ENCODE data around the gene ZMYND15.
"Not testable (repeated sequence)": the region's sequence is repeated elsewhere in the genome, so short reads cannot be mapped to it uniquely, and the experiment has no call there.

ZMYND15 gene, protein sequence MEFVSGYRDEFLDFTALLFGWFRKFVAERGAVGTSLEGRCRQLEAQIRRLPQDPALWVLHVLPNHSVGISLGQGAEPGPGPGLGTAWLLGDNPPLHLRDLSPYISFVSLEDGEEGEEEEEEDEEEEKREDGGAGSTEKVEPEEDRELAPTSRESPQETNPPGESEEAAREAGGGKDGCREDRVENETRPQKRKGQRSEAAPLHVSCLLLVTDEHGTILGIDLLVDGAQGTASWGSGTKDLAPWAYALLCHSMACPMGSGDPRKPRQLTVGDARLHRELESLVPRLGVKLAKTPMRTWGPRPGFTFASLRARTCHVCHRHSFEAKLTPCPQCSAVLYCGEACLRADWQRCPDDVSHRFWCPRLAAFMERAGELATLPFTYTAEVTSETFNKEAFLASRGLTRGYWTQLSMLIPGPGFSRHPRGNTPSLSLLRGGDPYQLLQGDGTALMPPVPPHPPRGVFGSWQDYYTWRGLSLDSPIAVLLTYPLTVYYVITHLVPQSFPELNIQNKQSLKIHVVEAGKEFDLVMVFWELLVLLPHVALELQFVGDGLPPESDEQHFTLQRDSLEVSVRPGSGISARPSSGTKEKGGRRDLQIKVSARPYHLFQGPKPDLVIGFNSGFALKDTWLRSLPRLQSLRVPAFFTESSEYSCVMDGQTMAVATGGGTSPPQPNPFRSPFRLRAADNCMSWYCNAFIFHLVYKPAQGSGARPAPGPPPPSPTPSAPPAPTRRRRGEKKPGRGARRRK

DNA sequence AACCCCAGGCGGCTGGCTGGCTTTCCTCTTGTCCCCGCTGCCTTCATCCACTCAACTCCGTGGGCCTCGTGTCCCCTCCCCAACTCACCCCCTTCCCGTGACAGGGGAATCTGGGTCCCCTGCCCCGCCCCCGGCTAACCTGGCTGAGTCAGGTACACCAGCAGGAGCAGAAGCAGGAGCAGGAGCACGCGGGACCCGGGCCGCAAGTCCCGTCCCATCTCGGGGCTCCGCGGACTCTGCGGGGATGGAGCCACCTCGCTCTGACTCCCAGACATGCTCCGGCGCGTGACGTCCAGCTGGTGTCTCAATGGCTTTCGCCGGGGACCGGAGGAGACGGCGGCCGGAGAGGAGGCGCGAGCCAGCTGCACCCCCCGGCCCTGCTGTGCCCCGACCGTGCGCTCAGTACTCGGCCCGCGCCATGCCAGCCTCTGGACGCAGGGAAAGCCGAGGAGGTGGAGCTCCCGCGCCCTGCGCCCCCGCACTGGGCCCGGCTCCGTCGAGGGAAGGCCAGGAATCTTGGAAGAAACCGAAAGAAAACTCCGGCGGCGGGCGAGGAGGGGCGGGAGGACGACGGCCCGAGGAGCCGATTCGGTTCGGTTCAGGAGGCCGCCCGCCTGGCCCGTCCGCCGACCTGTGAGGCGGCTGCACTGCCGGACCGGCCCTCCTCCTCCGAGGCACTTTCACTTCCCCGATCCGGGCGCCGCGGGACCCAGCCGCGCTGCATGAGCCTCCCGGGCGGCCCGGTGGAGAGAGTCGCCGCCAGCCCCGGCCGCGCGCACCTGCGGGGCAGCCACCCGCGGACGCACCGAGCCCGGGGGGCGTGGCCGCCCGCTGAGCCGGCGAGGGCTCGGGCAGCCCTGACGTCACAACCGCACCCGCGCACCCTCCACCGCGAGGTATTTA is at the start of gene ZMYND15, which contains the start of gene CXCL16:
Gene ZMYND15 (plus strand): TSS at position 712 of the 903 bp plus-strand sequence. CDS start 716 bp downstream, outside the sequence.
Gene CXCL16 (minus strand): TSS at position 807 of the 903 bp plus-strand sequence. CDS start 589 bp downstream, at position 218.
- no peak for DNase-seq

GRCh38 chr17:4689872-4690271 is 49.8 kb upstream of the ZMYND15 start:
- DNase-seq = not testable (repeated sequence)

GRCh38 chr17:4690745-4691144 is 48.9 kb upstream of the ZMYND15 start:
- no peak for DNase-seq

DNA sequence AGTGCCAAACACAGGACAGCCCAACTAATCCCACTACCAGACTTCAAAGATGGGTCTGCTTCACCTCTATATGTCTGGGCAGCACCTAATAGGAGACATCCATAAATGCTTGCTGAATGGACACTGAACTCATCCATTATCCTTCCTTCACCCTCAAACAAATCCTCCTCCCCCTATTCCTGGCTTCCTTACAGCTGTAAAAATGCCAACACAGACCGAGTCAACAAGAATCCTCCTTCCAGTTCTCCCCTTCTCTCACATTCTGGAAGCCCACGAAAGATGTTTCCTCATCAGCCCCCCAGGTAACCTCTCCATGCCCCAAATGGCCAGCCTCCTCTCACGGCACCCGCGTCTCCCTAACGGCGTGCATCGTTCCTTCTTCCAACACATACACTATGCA is 47.9 kb upstream of the ZMYND15 start:
- DNase-seq = no peak

DNA sequence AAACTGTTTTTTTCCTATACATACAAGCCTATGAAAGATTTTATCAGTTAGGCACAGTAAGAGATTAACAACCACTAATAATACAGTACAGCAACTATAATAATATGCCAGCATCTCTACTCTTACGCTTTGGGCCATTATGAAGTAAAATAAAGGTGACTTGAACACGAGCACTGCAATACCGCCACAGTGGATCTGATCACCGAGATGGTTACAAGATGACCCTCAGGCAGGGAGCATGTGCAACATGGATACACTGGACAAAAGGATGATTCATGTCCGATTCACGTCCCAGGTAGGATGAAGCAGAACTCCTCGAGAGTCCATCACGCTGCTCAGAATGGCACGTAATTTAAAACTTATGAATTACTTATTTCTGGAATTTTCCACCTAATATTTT is 46.2 kb upstream of the ZMYND15 start:
- no peak for DNase-seq

GRCh38 chr17:4696437-4696805 is 43.2 kb upstream of the ZMYND15 start:
- DNase-seq = peak in 1 of 2 experiments; percentile 12

DNA sequence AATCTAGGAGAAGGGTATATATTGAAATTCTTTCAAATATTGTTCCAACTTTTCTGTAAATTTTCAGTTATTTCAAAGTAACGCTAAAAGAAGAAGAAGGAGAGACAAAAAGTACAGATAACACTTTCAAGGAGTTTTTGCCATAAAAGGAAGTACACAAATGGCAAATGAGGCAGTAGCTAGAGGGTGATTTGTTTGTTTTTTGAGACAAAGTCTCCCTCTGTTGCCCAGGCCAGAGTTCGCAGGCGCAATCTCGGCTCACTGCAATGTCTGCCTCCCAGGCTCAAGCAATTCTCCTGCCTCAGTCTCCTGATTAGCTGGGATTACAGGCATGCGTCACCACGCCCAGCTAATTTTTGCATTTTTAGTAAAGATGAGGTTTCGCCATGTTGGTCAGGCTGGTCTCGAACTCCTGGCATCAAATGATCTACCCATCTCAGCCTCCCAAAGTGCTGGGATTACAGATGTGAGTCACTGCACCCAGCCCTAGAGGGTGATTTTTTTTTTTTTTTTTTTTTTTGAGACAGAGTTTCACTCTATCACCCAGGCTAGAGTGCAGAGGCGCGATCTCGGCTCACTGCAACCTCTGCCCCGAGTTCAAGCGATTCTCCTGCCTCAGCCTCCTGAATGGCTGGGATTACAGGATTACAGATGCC is 40.1 kb upstream of the ZMYND15 start:
- DNase-seq = not testable (repeated sequence)

GRCh38 chr17:4701116-4701515 is 38.5 kb upstream of the ZMYND15 start:
- no peak for DNase-seq

DNA sequence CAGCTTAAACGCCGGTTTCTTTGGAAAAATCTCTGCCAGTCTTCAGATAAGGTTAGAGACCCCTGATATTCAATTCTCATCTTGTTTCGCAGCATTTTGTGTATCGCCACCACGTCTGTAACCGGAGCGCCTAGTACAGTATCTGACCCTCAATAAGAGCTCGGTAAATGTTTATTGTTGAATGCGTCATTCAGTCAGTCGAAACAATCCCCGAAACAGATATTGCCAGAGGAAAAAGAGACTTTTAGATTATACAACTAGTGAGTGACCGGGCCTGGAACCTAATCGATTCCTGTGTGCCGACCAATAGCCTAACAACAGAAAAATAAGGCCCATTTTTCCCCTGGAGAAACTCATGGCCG is 36.3 kb upstream of the ZMYND15 start:
- no peak for DNase-seq

GRCh38 chr17:4704574-4704907 is 35.1 kb upstream of the ZMYND15 start:
- DNase-seq = not testable (repeated sequence)

DNA sequence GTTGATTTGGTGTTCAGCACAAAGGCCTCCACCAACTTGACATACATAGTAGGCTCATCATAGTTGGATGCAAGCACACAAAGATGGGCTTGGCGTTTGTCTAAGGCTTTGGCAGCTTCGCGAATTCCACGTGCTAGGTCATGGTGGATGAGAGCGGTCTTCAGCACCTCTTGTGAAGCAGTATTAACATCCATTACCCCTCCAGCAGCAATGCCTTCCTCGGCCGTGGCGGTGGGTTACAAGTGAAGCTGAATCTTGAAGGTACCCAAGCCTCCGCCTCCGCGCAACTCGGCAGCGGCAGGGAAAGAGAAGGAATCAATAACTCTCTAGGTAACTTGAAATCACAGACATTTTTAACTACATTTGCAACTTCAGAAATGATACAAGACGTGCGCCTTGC is 34.6 kb upstream of the ZMYND15 start:
- DNase-seq = no peak

DNA sequence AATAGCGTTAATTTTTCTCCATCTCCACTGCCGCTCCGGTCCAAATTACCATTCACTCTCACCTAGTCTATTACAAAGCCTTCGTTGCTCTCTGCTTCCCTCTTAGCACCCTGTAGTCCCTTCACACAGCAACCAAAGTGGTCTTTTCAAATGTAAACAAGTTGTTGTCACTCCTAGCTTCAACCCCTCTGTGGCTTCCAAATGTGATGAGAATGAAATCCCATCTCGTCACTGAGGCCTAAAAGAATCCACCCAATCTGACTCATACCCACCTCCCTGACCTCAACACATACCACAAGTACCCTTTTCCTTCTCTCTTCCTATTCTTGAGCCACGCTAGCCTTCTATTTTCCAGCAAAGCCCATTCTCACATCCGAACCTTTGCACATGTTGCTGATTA is 33.5 kb upstream of the ZMYND15 start:
- DNase-seq = no peak

DNA sequence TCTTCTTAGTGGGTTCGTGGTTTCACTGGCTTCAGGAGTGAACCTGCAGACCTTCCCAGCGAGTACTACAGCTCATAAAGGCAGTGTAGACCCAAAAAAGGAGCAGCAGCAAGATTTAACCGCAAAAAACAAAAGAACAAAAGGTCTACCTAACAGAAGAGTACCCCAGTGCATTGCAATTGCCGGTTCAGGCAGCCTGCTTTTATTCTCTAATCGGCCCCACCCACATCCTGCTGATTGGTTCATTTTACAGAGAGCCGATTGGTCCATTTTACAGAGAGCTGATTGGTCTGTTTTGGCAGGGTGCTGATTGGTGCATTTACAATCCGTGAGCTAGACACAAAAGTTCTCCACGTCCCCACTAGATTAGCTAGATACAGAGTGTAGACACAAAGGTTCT is 31.2 kb upstream of the ZMYND15 start:
- DNase-seq = no peak

GRCh38 chr17:4709794-4710692 is 29.6 kb upstream of the ZMYND15 start, which contains the start of gene ARRB2:
TSS of gene ARRB2 (plus strand) at chr17:4710632. CDS start at chr17:4710722, 90 bp downstream.
- peak; percentile 97 for DNase-seq

DNA sequence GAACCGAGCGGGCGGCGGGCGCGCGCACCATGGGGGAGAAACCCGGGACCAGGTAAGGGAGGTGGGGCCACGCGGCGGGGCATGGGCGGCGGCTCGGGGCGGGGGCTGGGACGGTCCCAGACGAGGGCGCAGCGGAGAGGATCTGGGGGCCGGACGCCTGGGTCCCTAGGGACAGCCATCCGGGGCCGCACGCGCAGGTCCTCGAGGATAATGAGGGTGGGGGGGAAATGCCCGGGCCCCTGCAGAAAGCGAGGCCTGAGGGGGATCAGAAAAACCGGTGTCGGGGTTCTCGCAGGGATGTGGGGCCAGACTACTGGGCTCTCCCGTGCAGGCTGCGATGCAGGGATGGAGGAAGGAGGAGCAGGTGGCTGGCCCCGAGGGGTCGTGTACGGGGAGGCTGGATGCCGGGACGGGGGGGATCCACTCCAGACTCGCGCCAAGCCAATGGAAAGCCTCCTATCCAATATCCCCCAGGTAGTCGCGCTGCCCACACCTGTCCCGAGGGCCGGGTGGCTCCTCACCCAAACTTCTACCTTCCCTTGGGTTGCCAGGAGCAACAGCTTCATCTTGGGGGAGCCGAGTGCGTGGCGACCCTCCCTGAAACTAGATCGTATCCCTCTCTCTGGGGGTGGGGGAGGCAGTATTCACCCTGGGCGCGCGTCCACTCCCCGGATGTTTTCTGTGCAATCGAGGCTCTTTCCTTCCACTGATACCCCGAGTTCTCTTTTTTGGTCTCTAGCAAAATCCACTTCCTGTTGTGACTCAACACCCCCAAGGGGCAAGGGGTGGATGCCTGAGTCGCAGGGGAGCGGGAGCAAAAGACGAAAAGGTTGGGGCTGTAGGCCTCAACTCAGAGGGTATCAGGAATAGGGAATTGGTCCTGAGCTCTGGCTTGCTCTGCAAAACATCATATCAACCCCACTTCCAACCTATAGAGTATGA is 28.7 kb upstream of the ZMYND15 start:
- DNase-seq = no peak

GRCh38 chr17:4711661-4712181 is 27.9 kb upstream of the ZMYND15 start:
- no peak for DNase-seq

GRCh38 chr17:4712526-4712925 is 27.1 kb upstream of the ZMYND15 start:
- no peak for DNase-seq

DNA sequence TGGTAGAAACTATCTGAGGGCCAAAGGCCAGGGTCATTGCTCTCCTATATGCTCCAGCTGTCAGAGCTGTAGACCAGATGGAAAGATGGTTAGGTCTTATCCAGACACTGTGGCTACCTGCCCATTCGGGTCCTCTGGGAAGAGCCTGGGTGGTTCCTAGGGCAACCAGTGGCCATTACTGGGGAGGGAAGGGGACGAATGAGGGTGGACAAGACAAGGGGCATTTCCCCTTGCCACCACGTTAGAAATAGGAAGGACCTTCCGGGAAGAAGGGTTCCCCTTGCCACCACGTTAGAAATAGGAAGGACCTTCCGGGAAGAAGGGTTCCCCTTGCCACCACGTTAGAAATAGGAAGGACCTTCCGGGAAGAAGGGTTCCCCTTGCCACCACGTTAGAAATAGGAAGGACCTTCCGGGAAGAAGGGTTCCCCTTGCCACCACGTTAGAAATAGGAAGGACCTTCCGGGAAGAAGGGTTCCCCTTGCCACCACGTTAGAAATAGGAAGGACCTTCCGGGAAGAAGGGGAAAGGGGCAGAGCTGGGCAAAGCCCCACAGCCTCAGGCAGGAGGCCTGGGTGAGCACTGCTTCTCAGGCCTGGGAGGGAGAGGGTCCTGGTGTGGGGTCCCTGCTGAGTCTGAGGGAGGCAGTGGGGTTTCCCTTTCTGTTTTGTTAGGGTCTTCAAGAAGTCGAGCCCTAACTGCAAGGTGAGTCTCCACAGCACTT is 25.1 kb upstream of the ZMYND15 start:
- not testable (repeated sequence) for DNase-seq

- DNase-seq = no peak
Measured at GRCh38 chr17:4715063-4715744, 24.4 kb upstream of the ZMYND15 start.
